Testis (tissue), 3 donors: Measurements from ENCODE around the gene ZNF516. TPM values are rescaled to one million over a fixed set of nuclear protein-coding genes. Genes with fewer than 3 reads are reported as not detected.

Source experiments
- DNase-seq: peaks from one replicate; pipeline ENCODE4 v3.0.0-alpha.2; 2019
- H3K27ac ChIP-seq, 2 donors: fragments of 200-600 bp; sonication (generic); one replicate each; pipeline ENCODE4 v1.5.1; 2019
- H3K27me3 ChIP-seq: fragments of 200-600 bp; sonication (generic); one replicate; pipeline ENCODE4 v1.5.1; 2019
- H3K36me3 ChIP-seq: fragments of 200-600 bp; sonication (generic); one replicate; pipeline ENCODE4 v1.5.1; 2017; ENCODE audit warnings: low read depth; ENCODE audit errors: missing control alignments
- H3K4me1 ChIP-seq: fragments of 200-600 bp; sonication (generic); one replicate; pipeline ENCODE4 v1.5.1; 2019
- H3K4me3 ChIP-seq, 2 donors: fragments of 200-600 bp; sonication (generic); one replicate each; pipeline ENCODE4 v1.5.1; 2017 to 2019
- H3K9me3 ChIP-seq: fragments of 200-600 bp; sonication (generic); one replicate; pipeline ENCODE4 v1.5.1; 2017
- CTCF ChIP-seq, 3 experiments: fragments of 450-650 bp in 2 of 3; fragments of 200-600 bp in 1 of 3; sonication (generic) in 1 of 3; IDR thresholded peaks; one replicate each; pipeline ENCODE4 v1.5.1; 2016 to 2019; ENCODE audit warnings: antibody characterized with exemption in 3 of 3, mild to moderate bottlenecking in 2 of 3, moderate library complexity in 1 of 3
- POLR2A ChIP-seq: fragments of 450-650 bp; IDR thresholded peaks from one replicate; pipeline ENCODE4 v1.6.1; 2017; ENCODE audit warnings: antibody characterized with exemption, mild to moderate bottlenecking, moderate library complexity
- WGBS, 2 donors: methylation state at CpG; one replicate each; pipeline ENCODE4 v1.1.5; 2018; 5-methylcytosine and 5-hydroxymethylcytosine counted together
- intact Hi-C: fragments of 100-400 bp; cut with DNase I; formaldehyde crosslinking; loops from one replicate; pipeline ENCODE4 v1.15.1; 2023; ENCODE audit warnings: low total_unique reads
- polyA plus RNA-seq: library from polyadenylated mRNA; stranded (reverse); fragments of 350-450 nt; fragmentation: Illumina TruSeq; extraction: RNeasy Lipid Tissue Mini Kit (QIAGEN cat#74804); gene quantifications from one replicate; pipeline ENCODE4 v1.2.3, GENCODE V29; 2014; ENCODE audit warnings: low read depth, low replicate concordance; ENCODE audit not compliant: insufficient read depth
- total RNA-seq, 2 donors: library from RNA; depleted of rRNA; stranded (reverse); fragments of >200 nt; gene quantifications; one replicate each; pipeline ENCODE4 v1.2.3, GENCODE V29; 2016

The ZNF516 gene
- total and polyA plus RNA-seq, 3 donors from 2014 or later, result 79.0 to 212 (median 189) TPM

GRCh38 chr18:76382275-76382674 lies 112.8 kb downstream of the ZNF516 start:
- H3K9me3 ChIP-seq, result no peaks in the 10 kb centered on the region
- no peak overlapping the region for H3K4me3 ChIP-seq
- TF ChIP-seq CTCF (IDR thresholded peaks at IDR 0.05) (no peak), POLR2A (no peak)
- intact Hi-C loops, result no loop called here
- H3K36me3 ChIP-seq, result no peaks in the 10 kb centered on the region
- DNase-seq, result peak; percentile 22
- H3K4me1 ChIP-seq, result peaks cover 11% of the 10 kb centered on the region
- H3K27ac ChIP-seq, result peak overlapping the region in 1 of 2 donors; percentile 54
- WGBS, 2 donors, result 62 to 69% methylated on average over 8 of the region's 8 CpGs
- H3K27me3 ChIP-seq, result no peaks in the 10 kb centered on the region

GRCh38 chr18:76380791-76381405 lies 114.1 kb downstream of the ZNF516 start:
- H3K27ac ChIP-seq, result no peak overlapping the region
- H3K27me3 ChIP-seq, result no peaks in the 10 kb centered on the region
- no peaks in the 10 kb centered on the region for H3K36me3 ChIP-seq
- no peak for DNase-seq
- H3K9me3 ChIP-seq, result no peaks in the 10 kb centered on the region
- peaks cover 11% of the 10 kb centered on the region for H3K4me1 ChIP-seq
- WGBS, 2 donors, result 79 to 85% methylated on average over 22 to 26 of the region's 26 CpGs
- intact Hi-C loops, result no loop called here
- H3K4me3 ChIP-seq, result no peak overlapping the region
- TF ChIP-seq POLR2A (no peak), CTCF (IDR thresholded peaks at IDR 0.05) (peak in 2 of 3 experiments; percentile 42 to 46)

GRCh38 chr18:76380127-76380729 lies 114.8 kb downstream of the ZNF516 start:
- DNase-seq, result no peak
- intact Hi-C loops, result no loop called here
- no peak for TF ChIP-seq CTCF (IDR thresholded peaks at IDR 0.05)
- no peak for TF ChIP-seq POLR2A
- H3K4me1 ChIP-seq, result peaks cover 11% of the 10 kb centered on the region
- H3K36me3 ChIP-seq, result no peaks in the 10 kb centered on the region
- 87 to 92% methylated on average over 19 of the region's 19 CpGs for WGBS, 2 donors
- no peak overlapping the region for H3K27ac ChIP-seq
- H3K4me3 ChIP-seq, result no peak overlapping the region
- no peaks in the 10 kb centered on the region for H3K27me3 ChIP-seq
- no peaks in the 10 kb centered on the region for H3K9me3 ChIP-seq

GRCh38 chr18:76379226-76380126 lies 115.6 kb downstream of the ZNF516 start:
- Histone ChIP-seq H3K36me3 (no peaks in the 10 kb centered on the region), H3K4me3 (no peak overlapping the region), H3K4me1 (peaks cover 11% of the 10 kb centered on the region), H3K27ac (no peak overlapping the region), H3K9me3 (no peaks in the 10 kb centered on the region), H3K27me3 (no peaks in the 10 kb centered on the region)
- 95 to 97% methylated on average over 46 to 53 of the region's 53 CpGs for WGBS, 2 donors
- intact Hi-C loops, result no loop called here
- DNase-seq, result no peak
- TF ChIP-seq CTCF (IDR thresholded peaks at IDR 0.05) (no peak), POLR2A (no peak)
